ENCODE results near the gene MAS1L.

- TF ChIP-seq, protein P1, sequence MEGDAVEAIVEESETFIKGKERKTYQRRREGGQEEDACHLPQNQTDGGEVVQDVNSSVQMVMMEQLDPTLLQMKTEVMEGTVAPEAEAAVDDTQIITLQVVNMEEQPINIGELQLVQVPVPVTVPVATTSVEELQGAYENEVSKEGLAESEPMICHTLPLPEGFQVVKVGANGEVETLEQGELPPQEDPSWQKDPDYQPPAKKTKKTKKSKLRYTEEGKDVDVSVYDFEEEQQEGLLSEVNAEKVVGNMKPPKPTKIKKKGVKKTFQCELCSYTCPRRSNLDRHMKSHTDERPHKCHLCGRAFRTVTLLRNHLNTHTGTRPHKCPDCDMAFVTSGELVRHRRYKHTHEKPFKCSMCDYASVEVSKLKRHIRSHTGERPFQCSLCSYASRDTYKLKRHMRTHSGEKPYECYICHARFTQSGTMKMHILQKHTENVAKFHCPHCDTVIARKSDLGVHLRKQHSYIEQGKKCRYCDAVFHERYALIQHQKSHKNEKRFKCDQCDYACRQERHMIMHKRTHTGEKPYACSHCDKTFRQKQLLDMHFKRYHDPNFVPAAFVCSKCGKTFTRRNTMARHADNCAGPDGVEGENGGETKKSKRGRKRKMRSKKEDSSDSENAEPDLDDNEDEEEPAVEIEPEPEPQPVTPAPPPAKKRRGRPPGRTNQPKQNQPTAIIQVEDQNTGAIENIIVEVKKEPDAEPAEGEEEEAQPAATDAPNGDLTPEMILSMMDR (IDR thresholded peaks at IDR 0.05) = no peak
- TF ChIP-seq POLR2A (IDR thresholded peaks at IDR 0.05) = no peak
These were observed 40.1 kb downstream of the MAS1L start for GRCh38 chr6:29447670-29448069.
